ENCODE measurements around the gene STX3. TPM values are rescaled to one million over a fixed set of nuclear protein-coding genes. Genes with fewer than 3 reads are reported as not detected.

Gene STX3
- total and polyA plus RNA-seq, 2 donors (not counting 3 experiments of a cell fraction or from before 2014, with no cell fraction given): 40.3 to 49.7 TPM

DNA sequence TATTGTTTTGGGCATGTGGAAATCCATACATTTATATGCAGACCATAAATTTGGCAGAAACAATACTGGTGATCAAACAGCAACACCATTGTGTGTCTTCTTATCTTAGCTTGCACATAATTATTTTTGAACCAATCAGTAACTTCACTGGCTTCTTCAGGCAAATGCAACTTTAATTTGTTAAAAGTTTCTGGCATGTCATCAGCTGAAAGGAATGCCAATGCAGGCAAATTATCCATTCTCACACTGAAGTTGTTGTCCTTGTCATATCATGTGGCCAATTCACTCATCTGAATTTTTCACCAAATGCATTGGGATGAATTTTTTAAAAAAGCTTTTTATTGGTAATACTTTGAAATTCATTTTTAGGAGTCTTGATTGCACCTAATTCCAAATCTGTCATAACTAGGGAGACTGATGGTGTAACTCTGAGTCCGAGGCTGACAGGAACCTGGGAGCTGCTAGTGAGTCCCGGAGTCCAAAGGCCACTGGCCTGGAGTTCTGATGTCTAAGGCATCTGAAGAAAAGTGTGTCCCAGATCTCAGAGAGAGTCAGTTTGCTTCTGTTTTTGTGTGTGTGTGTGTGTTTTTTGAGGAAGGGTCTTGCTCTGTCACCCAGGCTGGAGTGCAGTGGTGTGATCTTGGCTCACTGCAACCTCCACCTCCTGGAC is 24.1 kb upstream of the STX3 start:
- DNase-seq (ENCODE audit: low read depth, low spot score) (no peak), FAIRE-seq (no peak)
- no peak for TF ChIP-seq POLR2AphosphoS5 (IDR thresholded peaks at IDR 0.05; ENCODE audit: insufficient read depth, low read depth, low read length)
- no peak for TF ChIP-seq EZH2 (IDR thresholded peaks at IDR 0.05; ENCODE audit: borderline replicate concordance, low read depth, low read length, severe bottlenecking)
- TF ChIP-seq, protein P1, sequence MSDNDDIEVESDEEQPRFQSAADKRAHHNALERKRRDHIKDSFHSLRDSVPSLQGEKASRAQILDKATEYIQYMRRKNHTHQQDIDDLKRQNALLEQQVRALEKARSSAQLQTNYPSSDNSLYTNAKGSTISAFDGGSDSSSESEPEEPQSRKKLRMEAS (IDR thresholded peaks at IDR 0.05; ENCODE audit: insufficient read depth, insufficient read length): no peak
- TF ChIP-seq JUN (IDR thresholded peaks at IDR 0.05; ENCODE audit: borderline replicate concordance, insufficient read depth, insufficient read length, low read depth): no peak
- TF ChIP-seq MYC (IDR thresholded peaks at IDR 0.05; ENCODE audit: low read depth, low read length): no peak
- TF ChIP-seq, protein P2, sequence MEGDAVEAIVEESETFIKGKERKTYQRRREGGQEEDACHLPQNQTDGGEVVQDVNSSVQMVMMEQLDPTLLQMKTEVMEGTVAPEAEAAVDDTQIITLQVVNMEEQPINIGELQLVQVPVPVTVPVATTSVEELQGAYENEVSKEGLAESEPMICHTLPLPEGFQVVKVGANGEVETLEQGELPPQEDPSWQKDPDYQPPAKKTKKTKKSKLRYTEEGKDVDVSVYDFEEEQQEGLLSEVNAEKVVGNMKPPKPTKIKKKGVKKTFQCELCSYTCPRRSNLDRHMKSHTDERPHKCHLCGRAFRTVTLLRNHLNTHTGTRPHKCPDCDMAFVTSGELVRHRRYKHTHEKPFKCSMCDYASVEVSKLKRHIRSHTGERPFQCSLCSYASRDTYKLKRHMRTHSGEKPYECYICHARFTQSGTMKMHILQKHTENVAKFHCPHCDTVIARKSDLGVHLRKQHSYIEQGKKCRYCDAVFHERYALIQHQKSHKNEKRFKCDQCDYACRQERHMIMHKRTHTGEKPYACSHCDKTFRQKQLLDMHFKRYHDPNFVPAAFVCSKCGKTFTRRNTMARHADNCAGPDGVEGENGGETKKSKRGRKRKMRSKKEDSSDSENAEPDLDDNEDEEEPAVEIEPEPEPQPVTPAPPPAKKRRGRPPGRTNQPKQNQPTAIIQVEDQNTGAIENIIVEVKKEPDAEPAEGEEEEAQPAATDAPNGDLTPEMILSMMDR (IDR thresholded peaks at IDR 0.05; ENCODE audit: extremely low read depth in 1 of 2, insufficient read depth in 1 of 2, low read depth in 1 of 2, low read length in 2 of 2): no peak
- TF ChIP-seq GATA2 (IDR thresholded peaks at IDR 0.05; ENCODE audit: insufficient read depth, insufficient read length, low read depth, low read length): no peak
- TF ChIP-seq POLR2A (IDR thresholded peaks at IDR 0.05; ENCODE audit: low read depth, low read length): no peak
- TF ChIP-seq FOS (IDR thresholded peaks at IDR 0.05; ENCODE audit: borderline replicate concordance, insufficient read depth, low read length): no peak
- Histone ChIP-seq H3K27me3 (ENCODE audit: control insufficient read depth in 2 of 2, insufficient read depth in 2 of 2, low read length in 2 of 2) (no peaks in the 10 kb centered on the region), H3K9me1 (replicated peaks; ENCODE audit: control insufficient read depth, extremely low read depth, insufficient read depth, low read length) (no peaks in the 10 kb centered on the region), H3K9me3 (replicated peaks; ENCODE audit: control insufficient read depth, insufficient read depth, low read length) (no peaks in the 10 kb centered on the region), H3K9ac (replicated peaks; ENCODE audit: extremely low read depth, insufficient read depth, low read length) (no peak overlapping the region), H3K4me1 (ENCODE audit: control insufficient read depth, extremely low read depth, insufficient read depth, low read length) (peaks cover 2% of the 10 kb centered on the region), H4K20me1 (replicated peaks; ENCODE audit: control insufficient read depth, extremely low read depth, insufficient read depth, low read length) (no peaks in the 10 kb centered on the region), H3K79me2 (ENCODE audit: control insufficient read depth, insufficient read depth, low read length) (no peaks in the 10 kb centered on the region), H3K27ac (ENCODE audit: insufficient read depth, low read depth, low read length) (no peak overlapping the region), H3K4me3 (replicated peaks in 1 of 3; ENCODE audit: insufficient read depth in 1 of 3, low read depth in 1 of 3, low read length in 3 of 3) (no peak overlapping the region), H3K36me3 (ENCODE audit: control insufficient read depth in 2 of 2, extremely low read depth in 1 of 2, insufficient read depth in 2 of 2, low read length in 2 of 2) (no peaks in the 10 kb centered on the region), H2AFZ (ENCODE audit: low read depth, low read length) (no peak overlapping the region), H3K4me2 (ENCODE audit: insufficient read depth, low read length) (no peak overlapping the region)
- POLR2A ChIA-PET: no interaction called here
- dilution Hi-C loops (cut with MboI; ENCODE audit: extremely low pct_ligation_motif_present, low sequenced_read_pairs) (no loop called here), intact Hi-C loops (cut with micrococcal nuclease) (no loop called here)
- no TSS peak for BruUV-seq (replicated peaks)
- CTCF ChIA-PET: no interaction called here
